ENCODE data around the gene ATF6B.
A peak's percentile ranks its signal among the peaks of the same experiment; 100 is the strongest.

The ATF6B gene

DNA sequence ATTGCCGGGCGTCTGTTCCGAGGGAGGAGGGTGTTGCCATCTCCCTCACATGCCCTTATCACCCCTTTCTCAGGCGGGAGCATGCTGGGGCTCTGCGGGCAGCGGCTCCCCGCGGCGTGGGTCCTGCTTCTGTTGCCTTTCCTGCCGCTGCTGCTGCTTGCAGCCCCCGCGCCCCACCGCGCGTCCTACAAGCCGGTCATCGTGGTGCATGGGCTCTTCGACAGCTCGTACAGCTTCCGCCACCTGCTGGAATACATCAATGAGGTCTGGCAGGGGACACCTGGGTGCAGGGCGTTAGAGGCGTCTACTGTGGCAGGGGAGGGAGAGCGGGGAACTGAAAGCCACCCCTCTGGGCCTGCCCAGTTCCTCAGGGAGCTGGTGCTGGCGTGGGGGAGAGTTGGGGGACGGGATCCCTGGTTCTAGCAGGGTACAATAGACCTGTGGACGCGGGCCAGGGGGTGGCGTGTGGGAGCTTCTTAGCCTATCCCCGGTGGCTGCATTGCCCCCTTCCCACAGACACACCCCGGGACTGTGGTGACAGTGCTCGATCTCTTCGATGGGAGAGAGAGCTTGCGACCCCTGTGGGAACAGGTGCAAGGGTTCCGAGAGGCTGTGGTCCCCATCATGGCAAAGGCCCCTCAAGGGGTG lies 26.6 kb upstream of the ATF6B start:
- no peak for DNase-seq (ENCODE audit: low read depth)

DNA sequence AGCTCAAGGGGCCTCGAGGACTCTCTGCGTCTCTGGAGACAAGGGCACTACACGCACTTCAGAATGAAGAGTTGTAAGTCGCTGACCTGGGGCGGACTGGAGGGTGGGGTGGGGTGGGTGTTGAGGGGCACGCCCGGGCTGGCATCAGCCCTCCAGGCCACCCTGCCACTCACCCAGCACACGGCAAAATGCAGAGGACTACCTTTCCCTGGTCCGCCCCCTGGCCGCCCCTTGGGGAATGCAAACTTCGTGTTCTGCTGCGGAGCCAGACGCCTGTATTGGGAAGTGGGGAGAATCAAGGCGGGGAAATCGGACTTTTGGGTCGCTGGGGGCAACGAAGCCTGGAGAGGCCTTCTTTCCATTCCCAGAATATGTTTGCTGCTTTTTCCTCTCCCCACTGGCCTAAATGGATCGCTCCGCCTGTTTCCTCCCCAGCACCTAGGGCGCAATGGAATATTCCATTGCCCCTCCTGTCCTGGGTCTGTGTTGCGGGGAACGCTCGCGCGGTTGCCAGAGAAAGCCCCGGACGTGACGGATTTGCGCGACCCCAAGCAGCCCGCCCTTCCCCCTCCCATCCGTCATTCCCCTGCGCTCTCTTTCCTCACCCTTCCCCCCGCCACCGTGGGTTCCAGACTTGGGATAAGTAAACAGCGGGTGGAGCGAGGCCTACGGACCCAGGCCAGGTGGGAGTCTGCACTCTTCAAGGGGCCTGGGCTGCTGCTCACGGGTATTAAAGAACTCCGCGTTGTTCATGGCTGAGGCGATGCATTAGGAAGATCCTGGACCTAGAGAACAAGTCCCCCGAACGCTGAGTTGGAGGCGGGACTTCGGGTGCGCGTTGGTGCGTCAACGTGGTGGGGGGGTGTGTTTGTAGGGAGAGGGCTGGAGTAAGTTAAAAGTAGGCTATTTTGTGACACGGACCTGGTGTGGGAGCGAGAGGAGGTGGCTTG lies 25.8 kb upstream of the ATF6B start, which contains the start of gene PPT2:
Gene PPT2, plus strand, starts transcription at position 578 of the 950 bp plus-strand sequence. CDS start 454 bp downstream, outside the sequence.
- TF ChIP-seq, protein P1, sequence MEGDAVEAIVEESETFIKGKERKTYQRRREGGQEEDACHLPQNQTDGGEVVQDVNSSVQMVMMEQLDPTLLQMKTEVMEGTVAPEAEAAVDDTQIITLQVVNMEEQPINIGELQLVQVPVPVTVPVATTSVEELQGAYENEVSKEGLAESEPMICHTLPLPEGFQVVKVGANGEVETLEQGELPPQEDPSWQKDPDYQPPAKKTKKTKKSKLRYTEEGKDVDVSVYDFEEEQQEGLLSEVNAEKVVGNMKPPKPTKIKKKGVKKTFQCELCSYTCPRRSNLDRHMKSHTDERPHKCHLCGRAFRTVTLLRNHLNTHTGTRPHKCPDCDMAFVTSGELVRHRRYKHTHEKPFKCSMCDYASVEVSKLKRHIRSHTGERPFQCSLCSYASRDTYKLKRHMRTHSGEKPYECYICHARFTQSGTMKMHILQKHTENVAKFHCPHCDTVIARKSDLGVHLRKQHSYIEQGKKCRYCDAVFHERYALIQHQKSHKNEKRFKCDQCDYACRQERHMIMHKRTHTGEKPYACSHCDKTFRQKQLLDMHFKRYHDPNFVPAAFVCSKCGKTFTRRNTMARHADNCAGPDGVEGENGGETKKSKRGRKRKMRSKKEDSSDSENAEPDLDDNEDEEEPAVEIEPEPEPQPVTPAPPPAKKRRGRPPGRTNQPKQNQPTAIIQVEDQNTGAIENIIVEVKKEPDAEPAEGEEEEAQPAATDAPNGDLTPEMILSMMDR (IDR thresholded peaks at IDR 0.05; ENCODE audit: low read depth, low read length, missing control alignments) = no peak
- H3K4me3 ChIP-seq (ENCODE audit: low read depth, low read length) = peak within 1 kb of the TSS; percentile 57
- no peak for DNase-seq (ENCODE audit: low read depth)

More for the DNA sequence above, 26.6 kb upstream of the ATF6B start:
- peak overlapping the region; percentile 57 for H3K4me3 ChIP-seq (ENCODE audit: low read depth, low read length)
- TF ChIP-seq, protein P1 (IDR thresholded peaks at IDR 0.05; ENCODE audit: low read depth, low read length, missing control alignments) = peak; percentile 44

DNA sequence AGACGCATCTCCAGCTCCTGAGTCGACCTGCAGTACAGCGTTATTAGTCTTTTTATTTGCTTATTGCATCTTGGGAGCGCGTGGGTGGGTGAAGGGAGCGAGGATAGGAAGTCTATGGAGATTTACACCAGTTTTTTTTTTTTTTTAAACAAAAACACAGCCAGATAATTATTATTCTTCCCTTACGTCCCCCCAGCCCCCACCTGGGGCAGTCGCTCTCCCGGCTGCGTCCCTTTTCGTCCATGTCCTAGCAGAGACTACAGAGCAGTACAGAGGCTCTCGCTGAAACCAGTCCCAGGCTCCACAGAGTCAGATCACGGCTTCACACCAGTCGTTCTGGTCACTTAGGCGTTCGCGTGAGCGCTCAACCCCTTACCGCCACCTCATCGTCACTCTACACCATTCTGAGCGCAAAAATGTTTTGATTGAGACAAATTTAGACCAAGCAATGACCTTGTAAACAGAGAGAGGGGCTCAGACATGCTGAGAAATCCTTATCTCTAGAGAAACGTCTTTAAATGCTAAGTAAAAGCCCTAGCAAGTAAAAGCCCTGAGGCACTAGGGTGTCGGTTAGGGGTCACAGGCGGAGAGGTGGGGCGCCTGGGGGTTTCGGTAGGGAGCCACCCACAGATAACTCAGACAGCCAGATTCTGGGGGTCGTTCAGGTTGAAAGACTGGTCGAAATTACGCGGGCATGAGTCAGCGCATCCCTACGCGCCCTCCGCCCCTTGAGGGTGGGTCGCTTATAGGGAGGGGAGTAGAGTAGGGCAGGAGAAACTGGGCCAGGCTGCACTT lies 24.9 kb upstream of the ATF6B start:
- DNase-seq (ENCODE audit: low read depth) = no peak
- no peak overlapping the region for H3K4me3 ChIP-seq (ENCODE audit: low read depth, low read length)
- TF ChIP-seq, protein P1 (IDR thresholded peaks at IDR 0.05; ENCODE audit: low read depth, low read length, missing control alignments) = no peak

DNA sequence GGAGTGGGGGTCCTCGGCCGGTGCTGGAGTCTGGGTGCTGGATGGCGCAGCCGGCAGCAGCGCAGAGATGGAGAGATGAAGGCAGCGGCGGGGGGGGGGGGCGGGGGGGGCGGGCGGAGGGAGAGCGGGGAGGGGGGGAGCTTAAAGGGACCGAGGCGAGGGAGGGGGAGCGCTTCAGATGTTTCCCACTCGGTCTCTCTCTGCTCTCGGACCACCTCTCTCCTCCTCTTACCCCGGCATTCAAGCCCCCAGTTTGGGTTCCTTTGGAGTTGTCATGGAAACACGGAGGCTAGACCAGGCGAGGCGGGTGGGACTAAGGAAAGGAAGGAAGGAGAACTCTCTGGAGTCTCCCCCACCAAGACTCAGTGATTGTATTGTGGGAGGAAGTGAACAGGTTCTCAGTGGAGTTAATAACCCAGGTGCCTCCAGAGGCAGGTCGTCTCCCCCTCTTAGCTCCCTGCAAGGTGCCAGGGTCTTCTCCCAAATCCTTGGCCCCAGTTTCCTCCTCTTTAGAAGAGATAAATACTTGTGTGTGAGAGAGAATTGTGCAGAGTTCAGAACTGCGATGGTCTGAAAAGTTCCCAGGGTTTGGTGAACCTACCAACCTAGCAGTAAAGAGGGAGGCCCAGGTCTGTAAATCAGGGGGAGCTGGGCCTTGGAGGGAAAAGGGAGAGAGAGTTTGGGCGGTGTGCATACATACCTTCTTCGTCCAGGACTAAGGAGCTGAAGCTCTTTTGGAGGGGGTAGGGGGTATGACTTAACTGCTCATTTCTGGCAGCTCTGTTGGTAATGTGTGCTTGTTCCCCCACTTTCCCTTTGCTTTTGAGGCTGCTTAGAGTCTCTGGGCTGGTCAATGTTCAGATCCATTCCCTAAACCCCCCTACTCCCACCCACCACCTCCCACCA lies 24.1 kb upstream of the ATF6B start, which contains the start of gene PRRT1:
Gene PRRT1, minus strand, starts transcription at position 77 of the 906 bp plus-strand sequence. CDS start 112 bp downstream, outside the sequence.
- no peak within 1 kb of the TSS for H3K4me3 ChIP-seq (ENCODE audit: low read depth, low read length)
- DNase-seq (ENCODE audit: low read depth) = no peak
- TF ChIP-seq, protein P1 (IDR thresholded peaks at IDR 0.05; ENCODE audit: low read depth, low read length, missing control alignments) = no peak

DNA sequence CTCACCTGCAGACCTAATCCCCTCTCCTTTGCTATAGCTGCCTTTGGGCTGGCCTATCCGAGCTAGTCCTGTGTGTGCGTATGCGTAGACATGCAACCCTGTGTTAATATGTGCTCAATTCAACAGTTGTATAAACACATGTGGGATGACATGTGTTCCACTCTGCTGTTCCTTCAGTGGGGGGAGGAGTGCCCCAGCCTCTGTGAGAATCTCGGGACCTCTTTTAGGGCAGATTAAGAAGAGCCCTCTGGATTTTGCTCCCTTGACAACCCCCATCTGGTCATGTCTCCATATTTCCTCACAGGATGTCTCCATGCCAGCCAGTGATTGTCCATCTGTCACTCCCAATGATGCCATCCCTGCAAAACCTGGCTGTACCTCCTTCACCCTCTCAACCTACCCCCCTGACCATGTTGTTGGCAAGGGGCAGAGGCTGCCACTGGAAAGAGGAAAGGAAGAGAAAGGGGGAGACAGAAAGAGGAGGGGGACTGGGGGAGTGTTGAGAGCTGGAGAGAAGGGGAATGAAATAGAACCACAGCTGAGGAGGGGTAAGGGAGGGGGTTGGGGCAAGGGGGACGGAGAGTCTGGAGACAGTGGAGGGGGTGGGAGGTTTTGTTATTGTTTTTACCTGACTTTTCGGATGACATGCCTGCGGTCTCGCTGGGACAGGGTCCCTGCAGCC lies 23.3 kb upstream of the ATF6B start:
- H3K4me3 ChIP-seq (ENCODE audit: low read depth, low read length) = no peak overlapping the region
- no peak for DNase-seq (ENCODE audit: low read depth)

More for the DNA sequence above, 23.3 kb upstream of the ATF6B start:
- TF ChIP-seq, protein P1 (IDR thresholded peaks at IDR 0.05; ENCODE audit: low read depth, low read length, missing control alignments) = no peak
